ENCODE data around the gene BAHCC1. TPM values are rescaled to one million over a fixed set of nuclear protein-coding genes. Genes with fewer than 3 reads are reported as not detected.

BAHCC1 gene
- polyA plus RNA-seq, 1 donor from 2014 or later, result 14.2 TPM

DNA sequence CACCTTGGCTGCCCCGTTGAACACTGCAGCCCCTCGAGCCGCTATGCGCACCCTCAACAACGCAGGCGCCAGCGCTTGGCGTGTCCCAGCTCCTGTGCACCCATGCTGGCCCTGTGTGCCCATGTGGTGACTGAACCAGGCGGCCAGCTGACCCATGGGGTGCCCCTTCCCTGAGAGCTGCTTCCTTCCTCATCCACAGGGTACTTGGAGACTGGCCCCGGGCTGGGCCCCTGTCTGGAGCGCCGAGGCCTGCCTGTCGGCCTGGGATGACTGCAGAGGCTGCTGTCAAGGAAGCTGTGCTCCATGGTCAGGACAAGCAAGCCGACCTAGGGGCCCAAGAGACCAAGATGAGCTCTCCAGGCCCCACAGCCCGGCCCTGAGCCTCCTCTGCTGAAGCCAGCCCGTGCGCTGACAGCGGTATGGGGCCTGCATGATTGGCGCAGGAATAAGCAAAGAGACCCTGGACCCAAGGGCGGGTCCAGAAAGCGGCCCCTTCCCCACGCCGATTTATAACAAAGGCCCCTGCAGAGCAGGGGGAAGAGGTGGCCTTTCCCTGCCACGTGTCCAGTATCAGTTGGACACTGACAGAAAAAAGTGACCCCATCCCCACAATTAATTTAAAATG is 21.6 kb upstream of the BAHCC1 start:
- no peak for TF ChIP-seq EZH2 (IDR thresholded peaks at IDR 0.05; ENCODE audit: borderline replicate concordance, insufficient read depth, low read length, poor library complexity, severe bottlenecking)
- TF ChIP-seq RAD21 (conservative IDR thresholded peaks at IDR 0.05), result no peak
- TF ChIP-seq MXI1 (conservative IDR thresholded peaks at IDR 0.05; ENCODE audit: poor library complexity, severe bottlenecking), result no peak
- no peak for TF ChIP-seq TAF1 (IDR thresholded peaks at IDR 0.05; ENCODE audit: low read depth)
- no peak for TF ChIP-seq EP300 (conservative IDR thresholded peaks at IDR 0.05; ENCODE audit: poor library complexity, severe bottlenecking)
- no peak for TF ChIP-seq POLR2AphosphoS5 (IDR thresholded peaks at IDR 0.05)
- TF ChIP-seq, protein P1, sequence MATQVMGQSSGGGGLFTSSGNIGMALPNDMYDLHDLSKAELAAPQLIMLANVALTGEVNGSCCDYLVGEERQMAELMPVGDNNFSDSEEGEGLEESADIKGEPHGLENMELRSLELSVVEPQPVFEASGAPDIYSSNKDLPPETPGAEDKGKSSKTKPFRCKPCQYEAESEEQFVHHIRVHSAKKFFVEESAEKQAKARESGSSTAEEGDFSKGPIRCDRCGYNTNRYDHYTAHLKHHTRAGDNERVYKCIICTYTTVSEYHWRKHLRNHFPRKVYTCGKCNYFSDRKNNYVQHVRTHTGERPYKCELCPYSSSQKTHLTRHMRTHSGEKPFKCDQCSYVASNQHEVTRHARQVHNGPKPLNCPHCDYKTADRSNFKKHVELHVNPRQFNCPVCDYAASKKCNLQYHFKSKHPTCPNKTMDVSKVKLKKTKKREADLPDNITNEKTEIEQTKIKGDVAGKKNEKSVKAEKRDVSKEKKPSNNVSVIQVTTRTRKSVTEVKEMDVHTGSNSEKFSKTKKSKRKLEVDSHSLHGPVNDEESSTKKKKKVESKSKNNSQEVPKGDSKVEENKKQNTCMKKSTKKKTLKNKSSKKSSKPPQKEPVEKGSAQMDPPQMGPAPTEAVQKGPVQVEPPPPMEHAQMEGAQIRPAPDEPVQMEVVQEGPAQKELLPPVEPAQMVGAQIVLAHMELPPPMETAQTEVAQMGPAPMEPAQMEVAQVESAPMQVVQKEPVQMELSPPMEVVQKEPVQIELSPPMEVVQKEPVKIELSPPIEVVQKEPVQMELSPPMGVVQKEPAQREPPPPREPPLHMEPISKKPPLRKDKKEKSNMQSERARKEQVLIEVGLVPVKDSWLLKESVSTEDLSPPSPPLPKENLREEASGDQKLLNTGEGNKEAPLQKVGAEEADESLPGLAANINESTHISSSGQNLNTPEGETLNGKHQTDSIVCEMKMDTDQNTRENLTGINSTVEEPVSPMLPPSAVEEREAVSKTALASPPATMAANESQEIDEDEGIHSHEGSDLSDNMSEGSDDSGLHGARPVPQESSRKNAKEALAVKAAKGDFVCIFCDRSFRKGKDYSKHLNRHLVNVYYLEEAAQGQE (IDR thresholded peaks at IDR 0.05; ENCODE audit: borderline replicate concordance), result no peak
- no peak for TF ChIP-seq SMC3 (conservative IDR thresholded peaks at IDR 0.05; ENCODE audit: poor library complexity)
- TF ChIP-seq CTCF (IDR thresholded peaks at IDR 0.05; ENCODE audit: poor library complexity, severe bottlenecking), result no peak

GRCh38 chr17:81374890-81375289 is 20.4 kb upstream of the BAHCC1 start:
- no peaks in the 10 kb centered on the region for H3K36me3 ChIP-seq (ENCODE audit: insufficient read depth, low read length)
- H3K9me2 ChIP-seq (ENCODE audit: insufficient read depth, low read length), result no peaks in the 10 kb centered on the region
- H3K27ac ChIP-seq (ENCODE audit: low read length), result no peak overlapping the region

More for the DNA sequence above, 21.6 kb upstream of the BAHCC1 start:
- H3K79me2 ChIP-seq (replicated peaks; ENCODE audit: insufficient read depth, low read length), result no peaks in the 10 kb centered on the region
- H3K9me2 ChIP-seq (ENCODE audit: insufficient read depth, low read length), result no peaks in the 10 kb centered on the region
- no peaks in the 10 kb centered on the region for H3K36me3 ChIP-seq (ENCODE audit: insufficient read depth, low read length)
- no peak overlapping the region for H3K4me3 ChIP-seq (ENCODE audit: low read length)
- no peaks in the 10 kb centered on the region for H3F3A ChIP-seq (ENCODE audit: insufficient read depth, low read length, poor library complexity, severe bottlenecking)
- no peak overlapping the region for H3K9ac ChIP-seq (ENCODE audit: low read length)
- no peaks in the 10 kb centered on the region for H4K20me1 ChIP-seq (ENCODE audit: insufficient read depth)
- H3K9me3 ChIP-seq (ENCODE audit: low read length), result no peaks in the 10 kb centered on the region
- no peak overlapping the region for H3K4me2 ChIP-seq (ENCODE audit: low read length)
- H3K27me3 ChIP-seq (ENCODE audit: insufficient read depth, low read depth, low read length), result no peaks in the 10 kb centered on the region
- H3K27ac ChIP-seq (ENCODE audit: low read length), result no peak overlapping the region
- no peak overlapping the region for H2AFZ ChIP-seq (ENCODE audit: low read depth, low read length)

More at GRCh38 chr17:81374890-81375289, 20.4 kb upstream of the BAHCC1 start:
- H3K27me3 ChIP-seq (ENCODE audit: insufficient read depth, low read depth, low read length), result no peaks in the 10 kb centered on the region
- H3K4me3 ChIP-seq (ENCODE audit: low read length), result no peak overlapping the region
- H3K9ac ChIP-seq (ENCODE audit: low read length), result no peak overlapping the region
- no peak overlapping the region for H2AFZ ChIP-seq (ENCODE audit: low read depth, low read length)
- no peaks in the 10 kb centered on the region for H3F3A ChIP-seq (ENCODE audit: insufficient read depth, low read length, poor library complexity, severe bottlenecking)
- H3K4me2 ChIP-seq (ENCODE audit: low read length), result no peak overlapping the region
- no peaks in the 10 kb centered on the region for H3K9me3 ChIP-seq (ENCODE audit: low read length)
- no peaks in the 10 kb centered on the region for H3K79me2 ChIP-seq (replicated peaks; ENCODE audit: insufficient read depth, low read length)
- TF ChIP-seq CTCF (IDR thresholded peaks at IDR 0.05; ENCODE audit: poor library complexity, severe bottlenecking) (no peak), SMC3 (conservative IDR thresholded peaks at IDR 0.05; ENCODE audit: poor library complexity) (no peak), EZH2 (IDR thresholded peaks at IDR 0.05; ENCODE audit: borderline replicate concordance, insufficient read depth, low read length, poor library complexity, severe bottlenecking) (no peak), MXI1 (conservative IDR thresholded peaks at IDR 0.05; ENCODE audit: poor library complexity, severe bottlenecking) (no peak), POLR2AphosphoS5 (IDR thresholded peaks at IDR 0.05) (no peak), RAD21 (conservative IDR thresholded peaks at IDR 0.05) (no peak), TAF1 (IDR thresholded peaks at IDR 0.05; ENCODE audit: low read depth) (no peak), EP300 (conservative IDR thresholded peaks at IDR 0.05; ENCODE audit: poor library complexity, severe bottlenecking) (no peak)
- TF ChIP-seq, protein P1 (IDR thresholded peaks at IDR 0.05; ENCODE audit: borderline replicate concordance), result no peak
- H4K20me1 ChIP-seq (ENCODE audit: insufficient read depth), result no peaks in the 10 kb centered on the region
